Measurements from ENCODE around the gene POLA2. TPM values are rescaled to one million over a fixed set of nuclear protein-coding genes. Genes with fewer than 3 reads are reported as not detected.

Gene POLA2
- total and polyA plus RNA-seq, 4 donors: 4.5 to 14.2 (median 9.5) TPM

DNA sequence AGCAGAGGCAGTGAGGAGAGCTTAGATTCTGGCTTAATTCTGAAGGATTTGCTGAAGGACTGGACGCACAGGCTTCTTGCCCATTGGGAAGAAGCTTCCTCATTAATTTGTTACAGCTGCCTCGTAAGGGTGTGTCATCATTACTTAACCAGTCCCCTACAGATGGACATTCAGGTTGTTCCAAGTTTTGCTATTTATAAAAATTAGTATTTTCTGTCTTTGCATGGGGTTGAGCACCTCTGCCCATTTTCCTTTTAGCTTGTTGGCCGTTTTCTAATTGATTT lies 41.9 kb upstream of the POLA2 start:
- Histone ChIP-seq H3K4me3 (no peak overlapping the region), H3K9me3 (ENCODE audit: control insufficient read depth in 4 of 4, insufficient read depth in 3 of 4, low read length in 3 of 4) (no peaks in the 10 kb centered on the region), H3K27me3 (ENCODE audit: control insufficient read depth in 3 of 3, insufficient read depth in 3 of 3, low read length in 2 of 3) (no peaks in the 10 kb centered on the region), H3K9ac (ENCODE audit: insufficient read depth in 1 of 2, low read length in 2 of 2) (no peak overlapping the region), H3K27ac (ENCODE audit: low read depth in 1 of 2, low read length in 1 of 2) (no peak overlapping the region), H3K36me3 (ENCODE audit: control insufficient read depth in 4 of 4, insufficient read depth in 4 of 4, low read length in 4 of 4) (peaks cover 0 to 4% (median 0%) of the 10 kb centered on the region in 4 donors), H3K4me1 (ENCODE audit: control insufficient read depth in 5 of 5, insufficient read depth in 5 of 5, low read length in 5 of 5) (peaks cover 0 to 4% (median 0%) of the 10 kb centered on the region in 5 donors)
- ATAC-seq (ENCODE audit: insufficient read depth, low FRiP score) (no peak), DNase-seq (no peak)
- TF ChIP-seq CTCF (IDR thresholded peaks at IDR 0.05; ENCODE audit: control extremely low read depth, extremely low read depth): no peak
- 55 to 69% methylated on average over 3 of the region's 3 CpGs for WGBS, 2 donors

DNA sequence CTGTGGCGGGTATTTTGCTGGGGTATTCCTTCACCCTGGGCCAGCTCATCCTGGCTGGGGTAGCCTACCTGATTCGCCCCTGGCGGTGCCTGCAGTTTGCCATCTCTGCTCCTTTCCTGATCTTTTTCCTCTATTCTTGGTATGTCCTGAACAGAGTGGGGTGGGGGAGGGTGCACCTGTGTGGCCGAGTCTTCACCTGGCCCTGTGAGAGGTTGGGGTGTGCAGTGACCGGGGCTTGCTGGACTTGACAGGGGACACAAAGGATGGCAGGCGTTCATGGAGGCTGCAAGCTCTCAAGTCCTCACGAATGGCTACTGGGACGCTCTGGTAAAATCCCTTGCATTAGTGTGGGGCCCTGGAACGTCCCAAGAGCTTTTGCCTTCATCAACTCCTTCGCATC lies 40.7 kb upstream of the POLA2 start:
- H3K4me3 ChIP-seq: no peak overlapping the region
- H3K27ac ChIP-seq (ENCODE audit: low read depth in 1 of 2, low read length in 1 of 2): no peak overlapping the region
- H3K27me3 ChIP-seq (ENCODE audit: control insufficient read depth in 3 of 3, insufficient read depth in 3 of 3, low read length in 2 of 3): peaks cover 0 to 2% (median 0%) of the 10 kb centered on the region in 3 donors
- H3K9me3 ChIP-seq (ENCODE audit: control insufficient read depth in 4 of 4, insufficient read depth in 3 of 4, low read length in 3 of 4): no peaks in the 10 kb centered on the region
- no peak for DNase-seq
- WGBS, 2 donors: 94 to 97% methylated on average over 10 of the region's 10 CpGs
- no peak for ATAC-seq (ENCODE audit: insufficient read depth, low FRiP score)
- no peak overlapping the region for H3K9ac ChIP-seq (ENCODE audit: insufficient read depth in 1 of 2, low read length in 2 of 2)
- no peak for TF ChIP-seq CTCF (IDR thresholded peaks at IDR 0.05; ENCODE audit: control extremely low read depth, extremely low read depth)
- peaks cover 0 to 13% (median 3%) of the 10 kb centered on the region in 5 donors for H3K4me1 ChIP-seq (ENCODE audit: control insufficient read depth in 5 of 5, insufficient read depth in 5 of 5, low read length in 5 of 5)
- peaks cover 0 to 4% (median 0%) of the 10 kb centered on the region in 4 donors for H3K36me3 ChIP-seq (ENCODE audit: control insufficient read depth in 4 of 4, insufficient read depth in 4 of 4, low read length in 4 of 4)

DNA sequence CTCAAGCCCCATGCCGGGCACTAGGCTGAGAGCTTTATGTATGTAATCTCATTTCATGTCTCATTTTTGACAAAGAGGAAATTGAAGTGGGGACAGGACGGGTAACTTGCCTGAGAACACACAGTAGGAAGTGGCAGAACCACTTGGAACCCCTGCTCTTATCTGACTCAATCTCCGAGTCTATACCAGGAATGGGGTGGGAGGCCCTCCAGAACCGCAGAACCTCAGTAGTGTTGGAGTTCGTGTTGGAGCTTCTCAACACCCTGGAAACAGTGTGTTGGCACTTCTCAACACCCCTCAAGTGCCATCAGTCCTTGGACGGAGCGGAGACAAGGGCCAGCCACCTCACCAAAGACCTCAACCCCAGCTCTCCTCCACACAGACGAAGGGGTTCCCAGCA lies 38.8 kb upstream of the POLA2 start:
- Histone ChIP-seq H3K27me3 (ENCODE audit: control insufficient read depth in 3 of 3, insufficient read depth in 3 of 3, low read length in 2 of 3) (peaks cover 0 to 6% (median 4%) of the 10 kb centered on the region in 3 donors), H3K9ac (ENCODE audit: insufficient read depth in 1 of 2, low read length in 2 of 2) (no peak overlapping the region), H3K27ac (ENCODE audit: low read depth in 1 of 2, low read length in 1 of 2) (no peak overlapping the region), H3K36me3 (ENCODE audit: control insufficient read depth in 4 of 4, insufficient read depth in 4 of 4, low read length in 4 of 4) (peaks cover 0 to 4% (median 0%) of the 10 kb centered on the region in 4 donors), H3K9me3 (ENCODE audit: control insufficient read depth in 4 of 4, insufficient read depth in 3 of 4, low read length in 3 of 4) (no peaks in the 10 kb centered on the region), H3K4me3 (no peak overlapping the region), H3K4me1 (ENCODE audit: control insufficient read depth in 5 of 5, insufficient read depth in 5 of 5, low read length in 5 of 5) (peaks cover 0 to 14% (median 5%) of the 10 kb centered on the region in 5 donors)
- no peak for ATAC-seq (ENCODE audit: insufficient read depth, low FRiP score)
- no peak for TF ChIP-seq CTCF (IDR thresholded peaks at IDR 0.05; ENCODE audit: control extremely low read depth, extremely low read depth)
- 52 to 62% methylated on average over 8 of the region's 8 CpGs for WGBS, 2 donors
- no peak for DNase-seq

- Histone ChIP-seq H3K9ac (ENCODE audit: insufficient read depth in 1 of 2, low read length in 2 of 2) (no peak overlapping the region), H3K27me3 (ENCODE audit: control insufficient read depth in 3 of 3, insufficient read depth in 3 of 3, low read length in 2 of 3) (peaks cover 0 to 6% (median 4%) of the 10 kb centered on the region in 3 donors), H3K9me3 (ENCODE audit: control insufficient read depth in 4 of 4, insufficient read depth in 3 of 4, low read length in 3 of 4) (no peaks in the 10 kb centered on the region), H3K4me1 (ENCODE audit: control insufficient read depth in 5 of 5, insufficient read depth in 5 of 5, low read length in 5 of 5) (peaks cover 0 to 14% (median 5%) of the 10 kb centered on the region in 5 donors), H3K27ac (ENCODE audit: low read depth in 1 of 2, low read length in 1 of 2) (no peak overlapping the region), H3K36me3 (ENCODE audit: control insufficient read depth in 4 of 4, insufficient read depth in 4 of 4, low read length in 4 of 4) (peaks cover 0 to 4% (median 0%) of the 10 kb centered on the region in 4 donors), H3K4me3 (no peak overlapping the region)
- DNase-seq (no peak), ATAC-seq (ENCODE audit: insufficient read depth, low FRiP score) (peak; percentile 80)
- no peak for TF ChIP-seq CTCF (IDR thresholded peaks at IDR 0.05; ENCODE audit: control extremely low read depth, extremely low read depth)
- WGBS, 2 donors: 42 to 54% methylated on average over 5 of the region's 5 CpGs
Observed at GRCh38 chr11:65224930-65225278, 36.9 kb upstream of the POLA2 start.

Data from lung (tissue), 12 donors.